Inflammatory macrophage treated with lipopolysaccharide for 4 hours (primary cell): ENCODE results near the gene CLEC4G.
"Not testable (repeated sequence)": the region's sequence is repeated elsewhere in the genome, so short reads cannot be mapped to it uniquely, and the experiment has no call there.

Experiments used
- DNase-seq: peaks from one replicate; pipeline ENCODE4 v3.0.0-alpha.2; 2020

Gene CLEC4G

GRCh38 chr19:7746306-7746705, 14.4 kb upstream of the CLEC4G start:
- DNase-seq, result not testable (repeated sequence)

- peak; percentile 37 for DNase-seq
These were observed 13.2 kb upstream of the CLEC4G start for GRCh38 chr19:7744871-7745650.

- peak; percentile 37 for DNase-seq
These were observed 12.4 kb upstream of the CLEC4G start for GRCh38 chr19:7744199-7744786.

GRCh38 chr19:7743425-7743841, 11.5 kb upstream of the CLEC4G start:
- no peak for DNase-seq

- no peak for DNase-seq
These were observed 11.1 kb upstream of the CLEC4G start for GRCh38 chr19:7742991-7743390.

GRCh38 chr19:7742575-7742974, 10.7 kb upstream of the CLEC4G start:
- no peak for DNase-seq

GRCh38 chr19:7740682-7741054, 8.8 kb upstream of the CLEC4G start:
- DNase-seq, result peak; percentile 58

GRCh38 chr19:7739801-7740681, 8.1 kb upstream of the CLEC4G start:
- peak; percentile 45 for DNase-seq

- no peak for DNase-seq
These were observed 7.4 kb upstream of the CLEC4G start for GRCh38 chr19:7739211-7739755.

GRCh38 chr19:7738023-7738422, 6.1 kb upstream of the CLEC4G start:
- no peak for DNase-seq

GRCh38 chr19:7737215-7737614, 5.3 kb upstream of the CLEC4G start:
- DNase-seq, result no peak

- DNase-seq, result no peak
These were observed 4.2 kb upstream of the CLEC4G start for GRCh38 chr19:7736148-7736547.

- DNase-seq, result peak; percentile 92
These were observed 2.6 kb upstream of the CLEC4G start for GRCh38 chr19:7734220-7735203.

- no peak for DNase-seq
These were observed 1.5 kb upstream of the CLEC4G start for GRCh38 chr19:7733376-7733775.

GRCh38 chr19:7731615-7732014, 295 bp downstream of the CLEC4G start:
- no peak for DNase-seq

GRCh38 chr19:7731218-7731595, 703 bp downstream of the CLEC4G start:
- no peak for DNase-seq

GRCh38 chr19:7730286-7731217, 1.4 kb downstream of the CLEC4G start:
- no peak for DNase-seq

- no peak for DNase-seq
These were observed 2.1 kb downstream of the CLEC4G start for GRCh38 chr19:7729831-7730285.

- no peak for DNase-seq
These were observed 2.7 kb downstream of the CLEC4G start for GRCh38 chr19:7729211-7729610.

GRCh38 chr19:7725791-7726190, 6.1 kb downstream of the CLEC4G start:
- no peak for DNase-seq

GRCh38 chr19:7722231-7722651, 9.7 kb downstream of the CLEC4G start:
- no peak for DNase-seq
